GM23338 (cell line): ENCODE measurements around the gene FRK. TPM values are rescaled to one million over a fixed set of nuclear protein-coding genes. Genes with fewer than 3 reads are reported as not detected.

ENCODE experiments used
- ATAC-seq: fragments of 200-7000 bp; cut with Tn5 transposase; 3 replicates; pipeline ENCODE4 v1.9.1; 2020
- DNase-seq: peaks from one replicate; pipeline ENCODE4 v3.0.0-alpha.2; 2015; ENCODE audit warnings: low spot score
- H2AFZ ChIP-seq: fragments of 200-600 bp; sonication (generic); 2 replicates; pipeline ENCODE4 v1.8.0; 2016; ENCODE audit warnings: antibody characterized with exemption, mild to moderate bottlenecking, moderate library complexity
- H3F3A ChIP-seq: fragments of 200-600 bp; sonication (generic); replicated peaks from 2 replicates; pipeline ENCODE4 v1.8.0; 2017; ENCODE audit warnings: antibody characterized with exemption, mixed run types, low read depth
- H3K27ac ChIP-seq: fragments of 200-600 bp; sonication (generic); 2 replicates; pipeline ENCODE4 v1.6.1; 2016; ENCODE audit warnings: low read depth
- H3K27me3 ChIP-seq: fragments of 200-600 bp; sonication (generic); 2 replicates; pipeline ENCODE4 v1.8.0; 2016; ENCODE audit warnings: mild to moderate bottlenecking, mixed run types, moderate library complexity; ENCODE audit not compliant: insufficient read depth
- H3K36me3 ChIP-seq: fragments of 200-600 bp; sonication (generic); 2 replicates; pipeline ENCODE4 v1.8.0; 2016; ENCODE audit warnings: mild to moderate bottlenecking; ENCODE audit not compliant: insufficient read depth
- H3K4me1 ChIP-seq: fragments of 200-600 bp; sonication (generic); 2 replicates; pipeline ENCODE4 v1.8.0; 2016; ENCODE audit warnings: mild to moderate bottlenecking, moderate library complexity; ENCODE audit not compliant: insufficient read depth
- H3K4me2 ChIP-seq: fragments of 200-600 bp; sonication (generic); 2 replicates; pipeline ENCODE4 v1.7.1; 2017; ENCODE audit warnings: mixed run types
- H3K4me3 ChIP-seq: fragments of 200-600 bp; sonication (generic); 2 replicates; pipeline ENCODE4 v1.6.1; 2016; ENCODE audit warnings: mixed run types
- H3K79me2 ChIP-seq: fragments of 200-600 bp; sonication (generic); replicated peaks from 2 replicates; pipeline ENCODE4 v1.8.0; 2017; ENCODE audit warnings: mild to moderate bottlenecking; ENCODE audit not compliant: insufficient read depth
- H3K9me2 ChIP-seq: fragments of 200-600 bp; sonication (generic); 2 replicates; pipeline ENCODE4 v1.8.0; 2017; ENCODE audit not compliant: insufficient read depth
- H4K20me1 ChIP-seq: fragments of 200-600 bp; sonication (generic); replicated peaks from 2 replicates; pipeline ENCODE4 v1.8.0; 2017; ENCODE audit warnings: mild to moderate bottlenecking; ENCODE audit not compliant: insufficient read depth
- H3K27ac Mint-ChIP-seq: 2 replicates; pipeline ENCODE4 v1.8.0; 2020; ENCODE audit warnings: inconsistent platforms, mild to moderate bottlenecking, moderate library complexity, mixed read lengths
- H3K27me3 Mint-ChIP-seq: 3 replicates; pipeline ENCODE4 v1.8.0; 2022; ENCODE audit warnings: low read depth, mild to moderate bottlenecking, moderate library complexity, mixed read lengths, inconsistent platforms; ENCODE audit not compliant: insufficient read depth, poor library complexity
- H3K36me3 Mint-ChIP-seq: 3 replicates; pipeline ENCODE4 v1.8.0; 2021; ENCODE audit warnings: low read depth, mild to moderate bottlenecking, inconsistent platforms, moderate library complexity, mixed read lengths
- H3K4me1 Mint-ChIP-seq: 3 replicates; pipeline ENCODE4 v1.8.0; 2020; ENCODE audit warnings: mild to moderate bottlenecking, inconsistent platforms, mixed read lengths
- H3K4me3 Mint-ChIP-seq: 3 replicates; pipeline ENCODE4 v1.8.0; 2021; ENCODE audit warnings: moderate library complexity, mild to moderate bottlenecking, inconsistent platforms, mixed read lengths
- H3K9me3 Mint-ChIP-seq: 3 replicates; pipeline ENCODE4 v1.8.0; 2020; ENCODE audit warnings: moderate library complexity, mild to moderate bottlenecking, inconsistent platforms, mixed read lengths
- CREB1 ChIP-seq: fragments of 250-450 bp; sonication (Bioruptor Pico); IDR thresholded peaks from 2 replicates; pipeline ENCODE4 v1.5.0; 2020; ENCODE audit warnings: low read depth, mild to moderate bottlenecking, moderate library complexity
- ETS1 ChIP-seq: IDR thresholded peaks from 2 replicates; pipeline ENCODE4 v1.6.1; 2016; ENCODE audit warnings: antibody characterized with exemption
- EZH2 ChIP-seq: fragments of 200-600 bp; sonication (generic); IDR thresholded peaks from one replicate; pipeline ENCODE4 v1.8.0; 2017; ENCODE audit warnings: antibody characterized with exemption, mild to moderate bottlenecking, low read depth; ENCODE audit not compliant: unreplicated experiment
- EZH2phosphoT487 ChIP-seq: fragments of 200-600 bp; sonication (generic); IDR thresholded peaks from one replicate; pipeline ENCODE4 v1.8.1; 2018; ENCODE audit warnings: antibody characterized with exemption; ENCODE audit not compliant: unreplicated experiment
- JUNB ChIP-seq: IDR thresholded peaks from one replicate; pipeline ENCODE4 v1.6.1; 2016; ENCODE audit warnings: antibody characterized with exemption; ENCODE audit not compliant: unreplicated experiment
- NANOG ChIP-seq: IDR thresholded peaks from 2 replicates; pipeline ENCODE4 v1.6.1; 2016; ENCODE audit warnings: antibody characterized with exemption, borderline replicate concordance
- POLR2AphosphoS5 ChIP-seq: IDR thresholded peaks from 2 replicates; pipeline ENCODE4 v1.6.1; 2016; ENCODE audit warnings: antibody characterized with exemption, low read depth
- REST ChIP-seq: IDR thresholded peaks from one replicate; pipeline ENCODE4 v1.6.1; 2018; ENCODE audit warnings: antibody characterized with exemption; ENCODE audit not compliant: unreplicated experiment
- STAT1 ChIP-seq: IDR thresholded peaks from one replicate; pipeline ENCODE4 v1.6.1; 2016; ENCODE audit warnings: antibody characterized with exemption; ENCODE audit not compliant: unreplicated experiment
- ZNF114 ChIP-seq: fragments of 250-450 bp; sonication (Bioruptor Pico); IDR thresholded peaks from 2 replicates; pipeline ENCODE4 v1.5.0; 2020; ENCODE audit warnings: mild to moderate bottlenecking, moderate library complexity
- ZNF331 ChIP-seq: fragments of 250-450 bp; sonication (Bioruptor Pico); IDR thresholded peaks from 2 replicates; pipeline ENCODE4 v1.5.0; 2020; ENCODE audit warnings: low read depth, mild to moderate bottlenecking, moderate library complexity
- ZNF462 ChIP-seq: fragments of 250-450 bp; sonication (Bioruptor Pico); IDR thresholded peaks from 2 replicates; pipeline ENCODE4 v1.5.0; 2020; ENCODE audit warnings: mild to moderate bottlenecking, moderate library complexity
- polyA plus RNA-seq: library from polyadenylated mRNA; unstranded; fragments of >200 nt; fragmentation: Nextera tagmentation; extraction: Ambion mirVana; gene quantifications from 2 replicates; pipeline ENCODE4 v1.2.1, GENCODE V29; 2016
- total RNA-seq: library from RNA; depleted of rRNA; stranded (reverse); fragments of >200 nt; shearing (Covaris generic); gene quantifications from 2 replicates; pipeline ENCODE4 v1.2.3, GENCODE V29; 2014
- TF ChIP-seq, protein P1 (sequence below), 2 experiments: fragments of 200-600 bp in 1 of 2; sonication (generic) in 1 of 2; conservative IDR thresholded peaks; 2 replicates each; pipeline versions ENCODE4 v1.5.1 to v1.6.1; 2016 to 2017; ENCODE audit warnings: antibody characterized with exemption in 2 of 2, low read depth in 2 of 2, mild to moderate bottlenecking in 2 of 2, moderate library complexity in 1 of 2

FRK gene
- total and polyA plus RNA-seq, 2 experiments from 2014 or later = 0.06 to 0.24 TPM

- Histone ChIP-seq H3F3A (no peaks in the 10 kb centered on the region), H4K20me1 (no peaks in the 10 kb centered on the region), H3K27me3 (no peaks in the 10 kb centered on the region), H3K4me3 (no peak overlapping the region), H3K36me3 (no peaks in the 10 kb centered on the region), H3K79me2 (no peaks in the 10 kb centered on the region), H3K4me2 (no peak overlapping the region), H2AFZ (no peak overlapping the region), H3K9me2 (no peaks in the 10 kb centered on the region), H3K4me1 (peaks cover 6% of the 10 kb centered on the region; the same call in 1 of the 2 replicates), H3K27ac (no peak overlapping the region)
- Mint-ChIP-seq H3K4me3 (no peak overlapping the region), H3K27me3 (no peaks in the 10 kb centered on the region), H3K27ac (no peak overlapping the region), H3K9me3 (no peaks in the 10 kb centered on the region), H3K4me1 (peaks cover 14% of the 10 kb centered on the region), H3K36me3 (no peaks in the 10 kb centered on the region)
- ATAC-seq (no peak), DNase-seq (no peak)
- TF ChIP-seq NANOG (no peak), ZNF114 (CRISPR knock-in tag) (no peak), EZH2 (no peak), EZH2phosphoT487 (no peak), ETS1 (no peak), POLR2AphosphoS5 (no peak), REST (no peak), CREB1 (CRISPR knock-in tag) (no peak), STAT1 (no peak), ZNF331 (CRISPR knock-in tag) (no peak), JUNB (no peak), ZNF462 (CRISPR knock-in tag) (no peak)
- TF ChIP-seq, protein P1, sequence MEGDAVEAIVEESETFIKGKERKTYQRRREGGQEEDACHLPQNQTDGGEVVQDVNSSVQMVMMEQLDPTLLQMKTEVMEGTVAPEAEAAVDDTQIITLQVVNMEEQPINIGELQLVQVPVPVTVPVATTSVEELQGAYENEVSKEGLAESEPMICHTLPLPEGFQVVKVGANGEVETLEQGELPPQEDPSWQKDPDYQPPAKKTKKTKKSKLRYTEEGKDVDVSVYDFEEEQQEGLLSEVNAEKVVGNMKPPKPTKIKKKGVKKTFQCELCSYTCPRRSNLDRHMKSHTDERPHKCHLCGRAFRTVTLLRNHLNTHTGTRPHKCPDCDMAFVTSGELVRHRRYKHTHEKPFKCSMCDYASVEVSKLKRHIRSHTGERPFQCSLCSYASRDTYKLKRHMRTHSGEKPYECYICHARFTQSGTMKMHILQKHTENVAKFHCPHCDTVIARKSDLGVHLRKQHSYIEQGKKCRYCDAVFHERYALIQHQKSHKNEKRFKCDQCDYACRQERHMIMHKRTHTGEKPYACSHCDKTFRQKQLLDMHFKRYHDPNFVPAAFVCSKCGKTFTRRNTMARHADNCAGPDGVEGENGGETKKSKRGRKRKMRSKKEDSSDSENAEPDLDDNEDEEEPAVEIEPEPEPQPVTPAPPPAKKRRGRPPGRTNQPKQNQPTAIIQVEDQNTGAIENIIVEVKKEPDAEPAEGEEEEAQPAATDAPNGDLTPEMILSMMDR (conservative IDR thresholded peaks at IDR 0.05; ENCODE audit: low read depth in 2 of 2) = no peak
These were observed 25.1 kb downstream of the FRK start for GRCh38 chr6:116035616-116036015.
